ENCODE data around the gene CHRNA1. TPM values are rescaled to one million over a fixed set of nuclear protein-coding genes. Genes with fewer than 3 reads are reported as not detected.

Gene CHRNA1
- total RNA-seq, 2 donors from 2014 or later, result not detected

- DNase-seq, result no peak
- TF ChIP-seq, protein P1, sequence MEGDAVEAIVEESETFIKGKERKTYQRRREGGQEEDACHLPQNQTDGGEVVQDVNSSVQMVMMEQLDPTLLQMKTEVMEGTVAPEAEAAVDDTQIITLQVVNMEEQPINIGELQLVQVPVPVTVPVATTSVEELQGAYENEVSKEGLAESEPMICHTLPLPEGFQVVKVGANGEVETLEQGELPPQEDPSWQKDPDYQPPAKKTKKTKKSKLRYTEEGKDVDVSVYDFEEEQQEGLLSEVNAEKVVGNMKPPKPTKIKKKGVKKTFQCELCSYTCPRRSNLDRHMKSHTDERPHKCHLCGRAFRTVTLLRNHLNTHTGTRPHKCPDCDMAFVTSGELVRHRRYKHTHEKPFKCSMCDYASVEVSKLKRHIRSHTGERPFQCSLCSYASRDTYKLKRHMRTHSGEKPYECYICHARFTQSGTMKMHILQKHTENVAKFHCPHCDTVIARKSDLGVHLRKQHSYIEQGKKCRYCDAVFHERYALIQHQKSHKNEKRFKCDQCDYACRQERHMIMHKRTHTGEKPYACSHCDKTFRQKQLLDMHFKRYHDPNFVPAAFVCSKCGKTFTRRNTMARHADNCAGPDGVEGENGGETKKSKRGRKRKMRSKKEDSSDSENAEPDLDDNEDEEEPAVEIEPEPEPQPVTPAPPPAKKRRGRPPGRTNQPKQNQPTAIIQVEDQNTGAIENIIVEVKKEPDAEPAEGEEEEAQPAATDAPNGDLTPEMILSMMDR (conservative IDR thresholded peaks at IDR 0.05), result no peak
- H3K27me3 ChIP-seq (ENCODE audit: control insufficient read depth, insufficient read depth, low read length, poor library complexity, severe bottlenecking), result no peaks in the 10 kb centered on the region
- no peaks in the 10 kb centered on the region for H3K9me3 Mint-ChIP-seq
- 86 to 93% methylated on average over 1 to 4 of the region's 4 CpGs for WGBS, 2 experiments (ENCODE audit: insufficient coverage in 1 of 2, insufficient read length in 1 of 2)
- H3K9ac ChIP-seq (ENCODE audit: extremely low read depth, low read length, poor library complexity, severe bottlenecking), result no peak overlapping the region
- H3K27ac Mint-ChIP-seq, result no peak overlapping the region
- no peaks in the 10 kb centered on the region for H3K36me3 Mint-ChIP-seq (ENCODE audit: low read depth)
- peaks cover 16% of the 10 kb centered on the region for H3K4me1 Mint-ChIP-seq
- H3K4me1 ChIP-seq (ENCODE audit: control insufficient read depth, insufficient read depth, low read length), result no peaks in the 10 kb centered on the region
- H3K9me3 ChIP-seq (ENCODE audit: control insufficient read depth, low read length), result no peaks in the 10 kb centered on the region
- H3K27me3 Mint-ChIP-seq (ENCODE audit: insufficient read depth), result no peaks in the 10 kb centered on the region
- no peak overlapping the region for H3K4me3 ChIP-seq (ENCODE audit: low read length)
- H3K4me3 Mint-ChIP-seq, result no peak overlapping the region
- H3K27ac ChIP-seq (ENCODE audit: low read depth, low read length), result no peak overlapping the region
- H3K36me3 ChIP-seq (ENCODE audit: control insufficient read depth, insufficient read depth, low read length), result no peaks in the 10 kb centered on the region
Observed at GRCh38 chr2:174752403-174753037, 11.8 kb downstream of the CHRNA1 start.

DNA sequence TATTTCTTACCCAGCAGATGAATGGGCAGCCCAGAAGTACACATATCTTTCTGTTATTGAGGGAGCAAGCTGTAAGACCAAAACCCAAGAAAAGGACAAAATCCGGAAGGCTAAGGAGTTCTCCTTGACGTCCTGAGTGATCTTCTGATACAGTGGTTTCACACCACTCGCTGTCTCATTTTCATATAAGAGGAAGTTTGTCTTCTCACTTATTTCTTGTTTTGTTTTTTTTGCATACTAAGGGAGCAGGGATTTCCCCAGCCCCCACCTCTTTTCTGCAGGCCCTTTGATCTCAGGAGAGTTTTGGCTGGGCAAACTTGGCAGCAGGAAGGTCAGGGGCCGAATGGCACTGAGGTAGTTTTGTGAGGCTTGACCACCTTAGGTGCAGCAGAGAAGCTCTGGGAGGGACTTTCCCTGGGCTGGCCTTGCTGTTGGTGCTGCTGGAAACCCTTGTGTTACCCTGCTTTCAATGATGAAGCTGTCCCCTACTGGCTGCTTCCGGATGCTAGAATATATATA, 13.3 kb downstream of the CHRNA1 start:
- Mint-ChIP-seq H3K27ac (no peak overlapping the region), H3K9me3 (no peaks in the 10 kb centered on the region), H3K4me3 (no peak overlapping the region), H3K36me3 (ENCODE audit: low read depth) (no peaks in the 10 kb centered on the region), H3K27me3 (ENCODE audit: insufficient read depth) (no peaks in the 10 kb centered on the region), H3K4me1 (peaks cover 16% of the 10 kb centered on the region)
- Histone ChIP-seq H3K9me3 (ENCODE audit: control insufficient read depth, low read length) (no peaks in the 10 kb centered on the region), H3K27me3 (ENCODE audit: control insufficient read depth, insufficient read depth, low read length, poor library complexity, severe bottlenecking) (no peaks in the 10 kb centered on the region), H3K4me1 (ENCODE audit: control insufficient read depth, insufficient read depth, low read length) (no peaks in the 10 kb centered on the region), H3K4me3 (ENCODE audit: low read length) (no peak overlapping the region), H3K27ac (ENCODE audit: low read depth, low read length) (no peak overlapping the region), H3K9ac (ENCODE audit: extremely low read depth, low read length, poor library complexity, severe bottlenecking) (no peak overlapping the region), H3K36me3 (ENCODE audit: control insufficient read depth, insufficient read depth, low read length) (no peaks in the 10 kb centered on the region)
- WGBS, 2 experiments (ENCODE audit: insufficient coverage in 1 of 2, insufficient read length in 1 of 2), result 89 to 94% methylated on average over 3 to 5 of the region's 5 CpGs
- DNase-seq, result no peak
- TF ChIP-seq, protein P1 (conservative IDR thresholded peaks at IDR 0.05), result peak; percentile 41

GRCh38 chr2:174749793-174750192, 14.5 kb downstream of the CHRNA1 start:
- Mint-ChIP-seq H3K4me1 (peaks cover 16% of the 10 kb centered on the region), H3K36me3 (ENCODE audit: low read depth) (no peaks in the 10 kb centered on the region), H3K27ac (peak overlapping the region; percentile 80), H3K9me3 (no peaks in the 10 kb centered on the region), H3K27me3 (ENCODE audit: insufficient read depth) (no peaks in the 10 kb centered on the region), H3K4me3 (no peak overlapping the region)
- Histone ChIP-seq H3K27ac (ENCODE audit: low read depth, low read length) (no peak overlapping the region), H3K4me1 (ENCODE audit: control insufficient read depth, insufficient read depth, low read length) (no peaks in the 10 kb centered on the region), H3K9ac (ENCODE audit: extremely low read depth, low read length, poor library complexity, severe bottlenecking) (no peak overlapping the region), H3K36me3 (ENCODE audit: control insufficient read depth, insufficient read depth, low read length) (no peaks in the 10 kb centered on the region), H3K9me3 (ENCODE audit: control insufficient read depth, low read length) (no peaks in the 10 kb centered on the region), H3K4me3 (ENCODE audit: low read length) (no peak overlapping the region), H3K27me3 (ENCODE audit: control insufficient read depth, insufficient read depth, low read length, poor library complexity, severe bottlenecking) (no peaks in the 10 kb centered on the region)
- no peak for DNase-seq
- WGBS, 2 experiments (ENCODE audit: insufficient coverage in 1 of 2, insufficient read length in 1 of 2), result 94 to 100% methylated on average over 3 to 8 of the region's 8 CpGs
- TF ChIP-seq, protein P1 (conservative IDR thresholded peaks at IDR 0.05), result no peak
